NCI-H226 (cell line): ENCODE data around the gene GMPS.
"Not testable (repeated sequence)": the region's sequence is repeated elsewhere in the genome, so short reads cannot be mapped to it uniquely, and the experiment has no call there.

Experiments
- DNase-seq: peaks from one replicate; pipeline ENCODE4 v3.0.0-alpha.2; 2015

The GMPS gene

GRCh38 chr3:155872904-155873646 lies 2.6 kb downstream of the GMPS start:
- DNase-seq, result no peak

- no peak for DNase-seq
Measured at GRCh38 chr3:155876037-155876436, 5.6 kb downstream of the GMPS start.

GRCh38 chr3:155876503-155876902 lies 6.1 kb downstream of the GMPS start:
- no peak for DNase-seq

- no peak for DNase-seq
Measured at GRCh38 chr3:155880286-155880685, 9.8 kb downstream of the GMPS start.

GRCh38 chr3:155884292-155884691 lies 13.8 kb downstream of the GMPS start:
- DNase-seq, result no peak

- no peak for DNase-seq
Measured at GRCh38 chr3:155885292-155885691, 14.8 kb downstream of the GMPS start.

GRCh38 chr3:155886348-155886747 lies 15.9 kb downstream of the GMPS start:
- not testable (repeated sequence) for DNase-seq

GRCh38 chr3:155886915-155887314 lies 16.5 kb downstream of the GMPS start:
- no peak for DNase-seq

GRCh38 chr3:155889212-155889611 lies 18.8 kb downstream of the GMPS start:
- DNase-seq, result no peak

GRCh38 chr3:155889952-155890351 lies 19.5 kb downstream of the GMPS start:
- DNase-seq, result no peak

- no peak for DNase-seq
Measured at GRCh38 chr3:155890671-155891190, 20.3 kb downstream of the GMPS start.

GRCh38 chr3:155891321-155891720 lies 20.9 kb downstream of the GMPS start:
- DNase-seq, result no peak

GRCh38 chr3:155895379-155895900 lies 25.0 kb downstream of the GMPS start:
- no peak for DNase-seq

GRCh38 chr3:155906900-155907299 lies 36.5 kb downstream of the GMPS start:
- no peak for DNase-seq

GRCh38 chr3:155908086-155908485 lies 37.6 kb downstream of the GMPS start:
- peak; percentile 10 for DNase-seq

GRCh38 chr3:155908605-155909004 lies 38.2 kb downstream of the GMPS start:
- DNase-seq, result no peak

- no peak for DNase-seq
Measured at GRCh38 chr3:155912090-155912489, 41.6 kb downstream of the GMPS start.

GRCh38 chr3:155912579-155913190 lies 42.2 kb downstream of the GMPS start:
- DNase-seq, result peak; percentile 8

GRCh38 chr3:155917781-155918180 lies 47.3 kb downstream of the GMPS start:
- DNase-seq, result no peak

GRCh38 chr3:155919728-155920127 lies 49.3 kb downstream of the GMPS start:
- DNase-seq, result no peak

- no peak for DNase-seq
Measured at GRCh38 chr3:155921486-155921885, 51.0 kb downstream of the GMPS start.

GRCh38 chr3:155934230-155934629 lies 63.8 kb downstream of the GMPS start:
- no peak for DNase-seq

GRCh38 chr3:155938409-155938808 lies 68.0 kb downstream of the GMPS start:
- no peak for DNase-seq

- DNase-seq, result no peak
Measured at GRCh38 chr3:155941354-155941753, 70.9 kb downstream of the GMPS start.
